ENCODE measurements around the gene AK8.

The AK8 gene

DNA sequence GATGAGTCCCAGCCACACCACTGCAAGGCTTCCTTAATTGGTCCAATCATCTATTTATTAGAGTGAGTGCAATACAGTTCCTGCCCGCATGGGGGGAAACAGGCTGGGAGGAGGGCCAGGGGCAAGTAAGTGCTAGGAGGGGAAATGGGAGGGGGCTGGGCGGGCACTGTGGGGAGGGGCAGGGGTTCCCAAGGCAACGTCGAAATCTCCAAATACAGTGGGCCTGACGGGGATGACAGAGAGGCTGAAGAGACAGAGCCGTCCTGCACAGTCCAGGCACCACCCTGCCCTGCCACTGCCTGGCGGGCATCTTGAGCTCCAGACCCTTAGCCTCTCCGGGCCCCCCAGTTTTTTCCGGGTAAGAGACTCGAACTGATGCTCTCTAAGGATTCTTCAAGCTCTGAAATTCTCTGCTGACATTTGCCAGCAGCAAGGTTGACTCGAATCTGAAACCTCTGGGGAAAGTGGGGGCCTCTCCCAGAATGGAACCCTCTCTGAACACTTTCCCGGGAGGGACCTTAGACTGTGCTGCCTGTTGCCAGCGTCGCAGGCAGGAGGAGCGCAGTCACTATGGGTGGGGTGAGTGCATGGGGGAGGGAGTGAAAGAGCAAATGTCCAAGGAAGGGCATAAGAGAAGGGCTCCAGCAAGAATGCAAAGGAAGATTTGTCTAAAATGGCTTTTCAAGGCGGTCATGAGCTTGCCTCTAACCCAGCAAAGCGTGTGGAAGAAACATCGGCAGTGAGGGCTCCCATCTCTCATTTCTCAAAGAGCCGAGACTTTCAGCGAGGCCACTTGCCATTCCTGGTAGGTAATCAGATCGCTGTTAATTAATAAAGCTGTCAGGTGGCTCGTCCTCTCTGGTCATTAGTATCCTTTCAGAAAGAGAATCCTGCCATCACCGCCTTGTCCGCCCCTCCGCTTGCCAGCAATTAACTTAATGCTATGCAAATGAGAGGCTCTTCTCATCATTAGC is 108.9 kb downstream of the AK8 start:
- Histone ChIP-seq H4K20me1 (ENCODE audit: insufficient read depth, low read length) (no peaks in the 10 kb centered on the region), H3K79me2 (ENCODE audit: low read length) (peaks cover 6% of the 10 kb centered on the region), H2AFZ (ENCODE audit: low read depth, low read length) (peak overlapping the region; percentile 44), H3K4me2 (ENCODE audit: low read length) (peak overlapping the region; percentile 69), H3K4me1 (ENCODE audit: low read length) (peaks cover 18% of the 10 kb centered on the region), H3K27me3 (ENCODE audit: low read depth, low read length) (peaks cover 11% of the 10 kb centered on the region; the same call in 1 of the 2 replicates), H3K27ac (ENCODE audit: low read length) (peak overlapping the region; percentile 69), H3K9ac (ENCODE audit: low read length) (peak overlapping the region; percentile 86), H3K4me3 (ENCODE audit: low read length) (peak overlapping the region; percentile 80), H3K9me3 (ENCODE audit: insufficient read depth, low read length) (no peaks in the 10 kb centered on the region), H3K36me3 (replicated peaks; ENCODE audit: low read depth, low read length) (peaks cover 10% of the 10 kb centered on the region)
- TF ChIP-seq, protein P1, sequence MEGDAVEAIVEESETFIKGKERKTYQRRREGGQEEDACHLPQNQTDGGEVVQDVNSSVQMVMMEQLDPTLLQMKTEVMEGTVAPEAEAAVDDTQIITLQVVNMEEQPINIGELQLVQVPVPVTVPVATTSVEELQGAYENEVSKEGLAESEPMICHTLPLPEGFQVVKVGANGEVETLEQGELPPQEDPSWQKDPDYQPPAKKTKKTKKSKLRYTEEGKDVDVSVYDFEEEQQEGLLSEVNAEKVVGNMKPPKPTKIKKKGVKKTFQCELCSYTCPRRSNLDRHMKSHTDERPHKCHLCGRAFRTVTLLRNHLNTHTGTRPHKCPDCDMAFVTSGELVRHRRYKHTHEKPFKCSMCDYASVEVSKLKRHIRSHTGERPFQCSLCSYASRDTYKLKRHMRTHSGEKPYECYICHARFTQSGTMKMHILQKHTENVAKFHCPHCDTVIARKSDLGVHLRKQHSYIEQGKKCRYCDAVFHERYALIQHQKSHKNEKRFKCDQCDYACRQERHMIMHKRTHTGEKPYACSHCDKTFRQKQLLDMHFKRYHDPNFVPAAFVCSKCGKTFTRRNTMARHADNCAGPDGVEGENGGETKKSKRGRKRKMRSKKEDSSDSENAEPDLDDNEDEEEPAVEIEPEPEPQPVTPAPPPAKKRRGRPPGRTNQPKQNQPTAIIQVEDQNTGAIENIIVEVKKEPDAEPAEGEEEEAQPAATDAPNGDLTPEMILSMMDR (IDR thresholded peaks at IDR 0.05; ENCODE audit: low read depth, low read length), result peak; percentile 42
- no peak for TF ChIP-seq EZH2phosphoT487 (IDR thresholded peaks at IDR 0.05; ENCODE audit: low read depth)

DNA sequence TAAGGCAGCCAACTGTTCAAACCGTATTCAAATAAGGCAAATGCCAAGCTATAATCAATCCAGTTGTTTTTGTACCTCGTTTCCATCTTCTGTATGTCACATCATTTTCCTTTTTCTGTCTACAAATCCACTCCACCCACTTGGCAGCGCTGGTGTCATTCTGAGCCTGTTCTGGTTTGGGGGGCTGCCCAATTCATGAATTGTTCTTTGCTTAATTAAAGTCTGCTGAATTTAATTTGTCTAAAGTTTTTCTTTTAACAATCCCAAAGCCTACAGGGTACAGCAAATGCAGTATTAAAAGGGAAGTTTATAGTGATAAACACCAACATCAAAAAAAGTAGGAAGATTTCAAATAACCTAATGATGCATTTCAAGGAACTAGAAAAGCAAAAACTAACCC is 114.5 kb downstream of the AK8 start:
- TF ChIP-seq EZH2phosphoT487 (IDR thresholded peaks at IDR 0.05; ENCODE audit: low read depth), result no peak
- TF ChIP-seq, protein P1 (IDR thresholded peaks at IDR 0.05; ENCODE audit: low read depth, low read length), result no peak
- H3K9ac ChIP-seq (ENCODE audit: low read length), result no peak overlapping the region

DNA sequence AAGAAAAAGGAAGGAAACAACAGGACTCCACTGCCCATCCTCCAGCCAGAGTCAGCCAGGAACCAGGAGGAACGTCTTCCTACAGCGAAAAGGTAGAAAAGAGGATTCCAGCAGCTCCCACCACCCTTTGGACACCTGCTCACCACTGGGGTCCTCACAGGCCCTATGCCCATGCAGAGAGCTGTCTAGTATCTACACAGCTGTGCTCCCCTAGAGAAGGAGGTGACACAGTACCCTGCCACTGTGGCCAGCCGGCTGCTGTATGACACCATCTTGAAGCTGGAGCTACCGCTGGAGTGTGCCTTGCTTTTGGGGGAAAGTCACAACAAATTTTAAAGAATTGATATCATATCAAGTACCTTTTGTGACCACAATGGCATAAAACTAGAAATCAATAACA is 115.2 kb downstream of the AK8 start:
- no peak for TF ChIP-seq EZH2phosphoT487 (IDR thresholded peaks at IDR 0.05; ENCODE audit: low read depth)
- TF ChIP-seq, protein P1 (IDR thresholded peaks at IDR 0.05; ENCODE audit: low read depth, low read length), result no peak
- H3K27ac ChIP-seq (ENCODE audit: low read length), result no peak overlapping the region

More for the DNA sequence above, 114.5 kb downstream of the AK8 start:
- Histone ChIP-seq H4K20me1 (ENCODE audit: insufficient read depth, low read length) (no peaks in the 10 kb centered on the region), H3K4me3 (ENCODE audit: low read length) (no peak overlapping the region), H3K79me2 (ENCODE audit: low read length) (no peaks in the 10 kb centered on the region), H3K36me3 (replicated peaks; ENCODE audit: low read depth, low read length) (no peaks in the 10 kb centered on the region), H3K4me2 (ENCODE audit: low read length) (no peak overlapping the region), H3K27ac (ENCODE audit: low read length) (no peak overlapping the region), H3K27me3 (ENCODE audit: low read depth, low read length) (peaks cover 11% of the 10 kb centered on the region; the same call in 1 of the 2 replicates), H3K9me3 (ENCODE audit: insufficient read depth, low read length) (no peaks in the 10 kb centered on the region), H3K4me1 (ENCODE audit: low read length) (peaks cover 3% of the 10 kb centered on the region; the same call in 1 of the 2 replicates), H2AFZ (ENCODE audit: low read depth, low read length) (no peak overlapping the region)

DNA sequence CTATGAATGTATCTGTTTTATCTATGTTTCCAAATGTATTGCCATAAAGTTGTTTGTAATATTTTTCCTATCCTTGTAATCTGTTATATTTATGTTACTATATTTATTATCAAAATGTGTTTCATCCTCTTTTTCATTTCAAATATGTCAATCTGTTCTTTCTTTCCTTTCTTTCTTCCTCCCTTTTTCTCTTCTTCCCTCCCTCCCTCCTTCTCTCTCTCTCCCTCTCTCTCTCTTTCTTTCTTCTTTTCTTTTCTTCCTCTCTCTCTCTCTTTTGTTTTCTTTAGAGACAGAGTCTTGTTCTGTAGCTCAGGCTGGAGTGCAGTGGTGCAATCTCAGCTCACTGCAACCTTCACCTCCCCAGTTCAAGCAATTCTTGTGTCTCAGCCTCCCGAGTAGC is 116.5 kb downstream of the AK8 start:
- Histone ChIP-seq H2AFZ (ENCODE audit: low read depth, low read length) (no peak overlapping the region), H3K4me1 (ENCODE audit: low read length) (no peaks in the 10 kb centered on the region), H3K9me3 (ENCODE audit: insufficient read depth, low read length) (no peaks in the 10 kb centered on the region), H3K27me3 (ENCODE audit: low read depth, low read length) (peaks cover 5% of the 10 kb centered on the region; the same call in 1 of the 2 replicates), H3K4me3 (ENCODE audit: low read length) (no peak overlapping the region), H3K36me3 (replicated peaks; ENCODE audit: low read depth, low read length) (no peaks in the 10 kb centered on the region), H3K4me2 (ENCODE audit: low read length) (no peak overlapping the region), H3K27ac (ENCODE audit: low read length) (no peak overlapping the region), H3K79me2 (ENCODE audit: low read length) (no peaks in the 10 kb centered on the region), H3K9ac (ENCODE audit: low read length) (no peak overlapping the region), H4K20me1 (ENCODE audit: insufficient read depth, low read length) (no peaks in the 10 kb centered on the region)
- no peak for TF ChIP-seq EZH2phosphoT487 (IDR thresholded peaks at IDR 0.05; ENCODE audit: low read depth)
- TF ChIP-seq, protein P1 (IDR thresholded peaks at IDR 0.05; ENCODE audit: low read depth, low read length), result no peak

More for the DNA sequence above, 115.2 kb downstream of the AK8 start:
- H4K20me1 ChIP-seq (ENCODE audit: insufficient read depth, low read length), result no peaks in the 10 kb centered on the region
- no peaks in the 10 kb centered on the region for H3K9me3 ChIP-seq (ENCODE audit: insufficient read depth, low read length)
- H3K36me3 ChIP-seq (replicated peaks; ENCODE audit: low read depth, low read length), result no peaks in the 10 kb centered on the region
- H2AFZ ChIP-seq (ENCODE audit: low read depth, low read length), result no peak overlapping the region
- H3K9ac ChIP-seq (ENCODE audit: low read length), result no peak overlapping the region
- H3K4me3 ChIP-seq (ENCODE audit: low read length), result no peak overlapping the region
- peaks cover 11% of the 10 kb centered on the region; the same call in 1 of the 2 replicates for H3K27me3 ChIP-seq (ENCODE audit: low read depth, low read length)
- no peaks in the 10 kb centered on the region for H3K4me1 ChIP-seq (ENCODE audit: low read length)
- H3K4me2 ChIP-seq (ENCODE audit: low read length), result no peak overlapping the region
- H3K79me2 ChIP-seq (ENCODE audit: low read length), result no peaks in the 10 kb centered on the region

All from OCI-LY3 (cell line).